SK-MEL-5 (cell line): Measurements from ENCODE around the gene P2RX7. TPM values are rescaled to one million over a fixed set of nuclear protein-coding genes. Genes with fewer than 3 reads are reported as not detected.
"Not testable (repeated sequence)": the region's sequence is repeated elsewhere in the genome, so short reads cannot be mapped to it uniquely, and the experiment has no call there.

ENCODE experiments used
- DNase-seq: peaks from one replicate; pipeline ENCODE4 v3.0.0-alpha.2; 2016; ENCODE audit warnings: low read depth, low spot score
- in situ Hi-C: cut with HindIII; loops from 2 replicates; pipeline ENCODE4 v1.10.0; 2016; ENCODE audit warnings: low sequenced_read_pairs, high pct_unique_total_duplicates, low pct_unique_long_range_greater_than_20kb
- small RNA-seq, 2 experiments: library from RNA; depleted of rRNA; stranded (forward); fragments of <200 nt; gene quantifications; one replicate each; pipeline ENCODE3, GENCODE V24; 2014
- total RNA-seq: library from RNA; depleted of rRNA; stranded (reverse); fragments of >200 nt; shearing (Covaris generic); gene quantifications from 2 replicates; pipeline ENCODE4 v1.2.3, GENCODE V29; 2014; rRNA removed

The P2RX7 gene
- total RNA-seq, 1 experiment from 2014 or later, result 41.5 TPM

GRCh38 chr12:121229826-121230537, 97.3 kb downstream of the P2RX7 start:
- DNase-seq, result peak; percentile 85
- in situ Hi-C loops, result not testable (repeated sequence)

GRCh38 chr12:121230538-121230907, 97.8 kb downstream of the P2RX7 start:
- no peak for DNase-seq
- in situ Hi-C loops, result no loop called here

GRCh38 chr12:121232163-121232562, 99.5 kb downstream of the P2RX7 start:
- in situ Hi-C loops, result no loop called here
- DNase-seq, result no peak

GRCh38 chr12:121232977-121233627, 100.4 kb downstream of the P2RX7 start:
- in situ Hi-C loops, result no loop called here
- DNase-seq, result no peak

- in situ Hi-C loops, result no loop called here
- DNase-seq, result no peak
Measured at GRCh38 chr12:121233628-121234020, 100.9 kb downstream of the P2RX7 start.

- DNase-seq, result no peak
- in situ Hi-C loops, result no loop called here
Measured at GRCh38 chr12:121236776-121237175, 104.1 kb downstream of the P2RX7 start.

GRCh38 chr12:121237415-121237814, 104.7 kb downstream of the P2RX7 start:
- no peak for DNase-seq
- in situ Hi-C loops, result no loop called here

Small RNA genes lying within 50 kb of the gene (small RNA-seq; reads per million reads assigned to genes)
- 0 reads per million in 2 experiments for gene AC079602.1
- 0 reads per million in 2 experiments for gene RF00156
- 0 reads per million in 2 experiments for gene Z98941.1

Other genes starting within 250 kb of the P2RX7 start
- 7.4 and 7.5 TPM in 2 replicates for gene SPPL3, start 228.5 kb upstream of the P2RX7 start, total RNA-seq
- gene HNF1A, start 154.3 kb upstream of the P2RX7 start, total RNA-seq, result not detected in 2 replicates
- gene C12orf43, start 116.4 kb upstream of the P2RX7 start, total RNA-seq, result 24.0 and 25.4 TPM in 2 replicates
- 0.26 and 0.35 TPM in 2 replicates for gene OASL, start 93.6 kb upstream of the P2RX7 start, total RNA-seq
- gene P2RX4, start 77.3 kb downstream of the P2RX7 start, total RNA-seq, result 158 and 169 TPM in 2 replicates
- gene CAMKK2, start 163.8 kb downstream of the P2RX7 start, total RNA-seq, result 9.1 and 9.8 TPM in 2 replicates
- 237 and 247 TPM in 2 replicates for gene ANAPC5, start 219.5 kb downstream of the P2RX7 start, total RNA-seq